H1 (cell line): ENCODE data around the gene KCTD12. TPM values are rescaled to one million over a fixed set of nuclear protein-coding genes. Genes with fewer than 3 reads are reported as not detected.

Source experiments
- CTCF ChIA-PET: fragments of 300-600 bp; sonication (Branson Sonifier 250); formaldehyde crosslinking; loops from one replicate; lab custom pipeline; 2021; ENCODE audit not compliant: partially characterized antibody; lab: Charles Lee
- POLR2A ChIA-PET: fragments of 300-600 bp; sonication (Branson Sonifier 250); formaldehyde crosslinking; loops from one replicate; lab custom pipeline; 2021; ENCODE audit warnings: inconsistent platforms; ENCODE audit not compliant: partially characterized antibody; lab: Charles Lee
- DNase-seq, 2 experiments: peaks; one replicate each; pipeline versions ENCODE4 v3.0.0 to v3.0.0-alpha.2; 2010 to 2022; ENCODE audit warnings: low spot score in 2 of 2, low read depth in 1 of 2, mixed read lengths in 1 of 2
- FAIRE-seq: peaks from 2 replicates; lab custom pipeline; 2011; peaks lifted over from hg19 to GRCh38; lab: Jason Lieb, UNC
- H2AFZ ChIP-seq: 2 replicates; pipeline ENCODE4 v1.8.1; 2012; ENCODE audit warnings: low read length, inconsistent platforms
- H2AK5ac ChIP-seq: 2 replicates; pipeline ENCODE4 v1.6.1; 2013; ENCODE audit warnings: low read depth, low read length
- H2BK120ac ChIP-seq: replicated peaks from 2 replicates; pipeline ENCODE3; 2013; ENCODE audit warnings: low read depth, low read length, inconsistent platforms
- H2BK12ac ChIP-seq: 2 replicates; pipeline ENCODE4 v1.6.1; 2013; ENCODE audit warnings: low read depth, low read length
- H2BK15ac ChIP-seq: 2 replicates; pipeline ENCODE4 v1.6.1; 2013; ENCODE audit warnings: low read length
- H2BK20ac ChIP-seq: 2 replicates; pipeline ENCODE4 v1.6.1; 2013; ENCODE audit warnings: low read length
- H2BK5ac ChIP-seq: 2 replicates; pipeline ENCODE4 v1.6.1; 2013; ENCODE audit warnings: low read depth, low read length
- H3K14ac ChIP-seq: 2 replicates; pipeline ENCODE4 v1.6.1; 2013; ENCODE audit warnings: inconsistent platforms; ENCODE audit not compliant: insufficient read length
- H3K18ac ChIP-seq: 2 replicates; pipeline ENCODE4 v1.6.1; 2013; ENCODE audit warnings: low read length; ENCODE audit errors: extremely low read depth
- H3K23ac ChIP-seq: 2 replicates; pipeline ENCODE4 v1.6.1; 2013; ENCODE audit warnings: inconsistent platforms; ENCODE audit not compliant: insufficient read length
- H3K23me2 ChIP-seq: 2 replicates; pipeline ENCODE4 v1.6.1; 2013; ENCODE audit warnings: low read depth, low read length
- H3K27ac ChIP-seq: 2 replicates; pipeline ENCODE4 v1.6.1; 2011; ENCODE audit warnings: low read depth, low read length, inconsistent platforms
- H3K27me3 ChIP-seq, 4 experiments: replicated peaks in 1 of 4; 1 replicate in 1 of 4; 2 replicates in 3 of 4; pipeline versions ENCODE4 v1.6.1 to v1.8.1; 2011 to 2013; ENCODE audit warnings: low read length in 3 of 4, mild to moderate bottlenecking in 3 of 4, inconsistent platforms in 2 of 4, mixed read lengths in 2 of 4, moderate library complexity in 1 of 4; ENCODE audit not compliant: control insufficient read depth in 3 of 4, insufficient read depth in 3 of 4; ENCODE audit errors: extremely low read depth in 1 of 4
- H3K36me3 ChIP-seq, 4 experiments: 2 replicates each; pipeline versions ENCODE4 v1.6.1 to v1.8.1; 2011 to 2013; ENCODE audit warnings: mild to moderate bottlenecking in 4 of 4, low read length in 3 of 4, moderate library complexity in 2 of 4, control low read depth in 1 of 4, inconsistent platforms in 1 of 4; ENCODE audit not compliant: insufficient read depth in 4 of 4, control insufficient read depth in 2 of 4
- H3K4ac ChIP-seq: replicated peaks from 2 replicates; pipeline ENCODE3; 2013; ENCODE audit warnings: low read length, low read depth, mixed read lengths, inconsistent platforms; ENCODE audit not compliant: insufficient read length
- H3K4me1 ChIP-seq, 4 experiments: replicated peaks in 1 of 4; 1 replicate in 1 of 4; 2 replicates in 3 of 4; pipeline versions ENCODE4 v1.6.1 to v1.8.1; 2011 to 2013; ENCODE audit warnings: low read length in 3 of 4, inconsistent platforms in 2 of 4, mixed read lengths in 1 of 4; ENCODE audit not compliant: insufficient read depth in 4 of 4, control insufficient read depth in 3 of 4
- H3K4me2 ChIP-seq, 2 experiments: 2 replicates each; pipeline versions ENCODE4 v1.6.1 to v1.8.1; 2011 to 2013; ENCODE audit warnings: low read depth in 2 of 2, low read length in 2 of 2, control low read depth in 1 of 2, inconsistent platforms in 1 of 2, mild to moderate bottlenecking in 1 of 2; ENCODE audit not compliant: insufficient read depth in 1 of 2
- H3K4me3 ChIP-seq, 4 experiments: fragments of 200-600, 300-600 bp in 1 of 4; sonication (generic), shearing (Covaris generic), sonication (Bioruptor Twin) in 1 of 4; 2 replicates each; pipeline versions ENCODE4 v1.5.1 to v1.8.1; 2011 to 2016; ENCODE audit warnings: low read length in 4 of 4, low read depth in 3 of 4, control low read depth in 2 of 4, inconsistent platforms in 2 of 4, mild to moderate bottlenecking in 2 of 4, mixed read lengths in 1 of 4, moderate library complexity in 1 of 4; ENCODE audit not compliant: insufficient read depth in 2 of 4; ENCODE audit errors: extremely low read depth in 1 of 4
- H3K56ac ChIP-seq: replicated peaks from 2 replicates; pipeline ENCODE3; 2013; ENCODE audit warnings: low read depth, mild to moderate bottlenecking, mixed read lengths, low read length, inconsistent platforms; ENCODE audit not compliant: insufficient read length
- H3K79me1 ChIP-seq: 2 replicates; pipeline ENCODE4 v1.6.1; 2013; ENCODE audit warnings: low read depth, low read length, control low read depth
- H3K79me2 ChIP-seq, 2 experiments: 2 replicates each; pipeline versions ENCODE4 v1.6.1 to v1.8.1; 2012 to 2013; ENCODE audit warnings: low read length in 2 of 2, mild to moderate bottlenecking in 2 of 2, inconsistent platforms in 1 of 2; ENCODE audit not compliant: insufficient read depth in 2 of 2, control insufficient read depth in 1 of 2
- H3K9ac ChIP-seq, 4 experiments: replicated peaks in 1 of 4; 1 replicate in 1 of 4; 2 replicates in 3 of 4; pipeline versions ENCODE4 v1.6.1 to v1.8.1; 2011 to 2013; ENCODE audit warnings: low read depth in 3 of 4, low read length in 3 of 4, control low read depth in 2 of 4, mild to moderate bottlenecking in 2 of 4, moderate library complexity in 2 of 4, inconsistent platforms in 1 of 4; ENCODE audit errors: extremely low read depth in 1 of 4
- H3K9me3 ChIP-seq, 2 experiments: 2 replicates each; pipeline versions ENCODE4 v1.6.1 to v1.8.1; 2012 to 2013; ENCODE audit warnings: mild to moderate bottlenecking in 2 of 2, moderate library complexity in 2 of 2, control low read depth in 1 of 2, inconsistent platforms in 1 of 2, low read depth in 1 of 2, low read length in 1 of 2, mixed read lengths in 1 of 2; ENCODE audit not compliant: insufficient read depth in 2 of 2
- H4K20me1 ChIP-seq, 2 experiments: replicated peaks in 1 of 2; 2 replicates each; pipeline versions ENCODE3 to v1.8.1; 2011 to 2013; ENCODE audit warnings: inconsistent platforms in 2 of 2, low read length in 2 of 2, mild to moderate bottlenecking in 1 of 2; ENCODE audit not compliant: insufficient read depth in 2 of 2, control insufficient read depth in 1 of 2
- H4K5ac ChIP-seq: 2 replicates; pipeline ENCODE4 v1.6.1; 2013; ENCODE audit warnings: low read length, low read depth, mixed read lengths, inconsistent platforms; ENCODE audit not compliant: insufficient read length
- H4K8ac ChIP-seq: 2 replicates; pipeline ENCODE4 v1.8.0; 2013; ENCODE audit warnings: mild to moderate bottlenecking, moderate library complexity, low read length, inconsistent platforms; ENCODE audit not compliant: insufficient read depth; ENCODE audit errors: extremely low read depth
- H4K91ac ChIP-seq: replicated peaks from 2 replicates; pipeline ENCODE3; 2013; ENCODE audit warnings: low read length, mixed read lengths, inconsistent platforms; ENCODE audit not compliant: insufficient read length
- CEBPB ChIP-seq: IDR thresholded peaks from 2 replicates; pipeline ENCODE4 v1.6.1; 2012; ENCODE audit warnings: low read depth, low read length
- RBBP5 ChIP-seq: IDR thresholded peaks from 2 replicates; pipeline ENCODE4 v1.7.1; 2012; ENCODE audit warnings: low read depth, mild to moderate bottlenecking, inconsistent platforms, low read length, moderate library complexity, borderline replicate concordance
- WGBS, 2 experiments: shearing (Covaris generic) in 1 of 2; methylation state at CpG; one replicate each; pipeline versions ENCODE4 v1.1.6 to v1.1.7; 2013 to 2015; ENCODE audit warnings: low lambda C conversion rate in 2 of 2, mixed read lengths in 2 of 2, inconsistent platforms in 1 of 2, low coverage in 1 of 2, missing lambda C conversion rate in 1 of 2; ENCODE audit not compliant: insufficient replicate concordance in 2 of 2, insufficient coverage in 1 of 2, insufficient read length in 1 of 2; ENCODE audit errors: extremely low coverage in 1 of 2, missing lambda C conversion rate in 1 of 2; 5-methylcytosine and 5-hydroxymethylcytosine counted together
- polyA plus RNA-seq, 7 experiments: library from polyadenylated mRNA; depleted of rRNA in 3 of 7; stranded (reverse) in 5 of 7; unstranded in 2 of 7; fragments of >200 nt in 5 of 7; fragments of 200-250 nt in 2 of 7; gene quantifications; 1 replicate in 5 of 7; 2 replicates in 1 of 7; 4 replicates in 1 of 7; pipeline versions ENCODE4 v1.2.1 to v1.2.3, GENCODE V29; 2011 to 2013; ENCODE audit warnings: missing spikeins in 2 of 7, mixed read lengths in 2 of 7
- total RNA-seq: library from RNA; stranded (reverse); fragmentation: NEBNext Ultra II Directional; extraction: Animal tissue kit (Norgen Biotek cat#: 25700); gene quantifications from 2 replicates; pipeline ENCODE4 v1.2.1, GENCODE V29; 2021

Gene KCTD12
- total and polyA plus RNA-seq, 2 of the 8 experiments (the other 6 are each of a cell fraction or from before 2014, with no cell fraction given), result 2.5 to 9.6 TPM

DNA sequence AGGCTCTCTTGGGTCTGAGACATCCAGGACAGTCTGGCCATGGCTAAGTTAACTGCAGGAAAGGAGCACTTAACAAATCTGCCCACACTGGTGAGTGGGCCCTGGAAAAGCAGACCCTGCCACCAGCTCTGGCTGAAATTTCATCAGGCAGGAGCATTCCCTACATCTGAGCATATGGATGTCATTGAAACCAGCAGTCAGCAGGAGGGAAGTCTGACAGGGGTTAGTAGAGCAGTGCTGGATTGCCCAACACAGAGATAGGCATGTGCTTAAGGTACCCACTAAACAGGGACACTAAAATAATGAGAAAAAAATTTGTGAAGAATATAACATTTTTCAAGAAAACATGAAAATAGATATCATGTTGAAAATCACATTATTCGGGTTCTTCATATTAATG is 48.5 kb upstream of the KCTD12 start:
- 100% methylated on average over 1 of the region's 1 CpG; no CpG with 5 or more reads in 1 of the 2 experiments for WGBS, 2 experiments
- Histone ChIP-seq H3K27me3 (no peaks in the 10 kb centered on the region), H3K36me3 (no peaks in the 10 kb centered on the region), H3K79me1 (no peaks in the 10 kb centered on the region), H3K14ac (no peak overlapping the region), H3K56ac (no peak overlapping the region), H2BK15ac (no peak overlapping the region), H3K79me2 (no peaks in the 10 kb centered on the region), H2AFZ (no peak overlapping the region), H4K20me1 (no peaks in the 10 kb centered on the region), H3K23ac (no peak overlapping the region), H3K9ac (no peak overlapping the region), H3K27ac (no peak overlapping the region), H4K5ac (no peak overlapping the region), H2BK120ac (no peak overlapping the region), H3K4me2 (no peak overlapping the region), H2BK20ac (no peak overlapping the region), H2AK5ac (no peak overlapping the region), H2BK12ac (no peak overlapping the region), H3K4ac (no peak overlapping the region), H4K8ac (no peak overlapping the region), H3K4me3 (no peak overlapping the region), H2BK5ac (no peak overlapping the region), H4K91ac (no peak overlapping the region), H3K23me2 (no peaks in the 10 kb centered on the region), H3K9me3 (no peaks in the 10 kb centered on the region), H3K4me1 (no peaks in the 10 kb centered on the region), H3K18ac (no peak overlapping the region)
- FAIRE-seq (no peak), DNase-seq (no peak)
- TF ChIP-seq CEBPB (peak; percentile 1; the same call in 1 of the 2 replicates), RBBP5 (no peak)
- CTCF ChIA-PET, result interaction anchor here (0.6 kb wide), 1 partner anchor 48 kb away, joined by 5 read pairs; no protein-coding TSS in a partner anchor
- POLR2A ChIA-PET, result no interaction called here
